Natural killer cell (primary cell): ENCODE data around the gene CDC27. TPM values are rescaled to one million over a fixed set of nuclear protein-coding genes. Genes with fewer than 3 reads are reported as not detected.
"Not testable (repeated sequence)": the region's sequence is repeated elsewhere in the genome, so short reads cannot be mapped to it uniquely, and the experiment has no call there.

Experiments used
- ATAC-seq, 3 donors: fragments of 150-1000 bp in 2 of 3; fragments of 200-7000 bp in 1 of 3; cut with Tn5 transposase; 1 replicate in 1 of 3; 2 replicates in 2 of 3; pipeline ENCODE4 v1.10.0; 2021; ENCODE audit warnings: mild to moderate bottlenecking in 2 of 3, moderate library complexity in 2 of 3
- DNase-seq, 2 donors: peaks; one replicate each; pipeline versions ENCODE4 v3.0.0 to v3.0.0-alpha.2; 2013 to 2021; ENCODE audit warnings: mixed read lengths in 1 of 2
- H3K27ac ChIP-seq: one replicate; pipeline ENCODE4 v1.5.1; 2013; ENCODE audit warnings: mild to moderate bottlenecking, low read length
- H3K27me3 ChIP-seq: one replicate; pipeline ENCODE4 v1.6.1; 2013; ENCODE audit warnings: low read length; ENCODE audit not compliant: control insufficient read depth, insufficient read depth
- H3K36me3 ChIP-seq: one replicate; pipeline ENCODE4 v1.6.1; 2013; ENCODE audit warnings: low read length; ENCODE audit not compliant: control insufficient read depth, insufficient read depth
- H3K4me1 ChIP-seq: one replicate; pipeline ENCODE4 v1.6.1; 2013; ENCODE audit warnings: low read length; ENCODE audit not compliant: control insufficient read depth, insufficient read depth
- H3K4me3 ChIP-seq: one replicate; pipeline ENCODE4 v1.5.1; 2013; ENCODE audit warnings: low read length
- H3K9me3 ChIP-seq: one replicate; pipeline ENCODE4 v1.6.1; 2013; ENCODE audit warnings: low read length; ENCODE audit not compliant: control insufficient read depth, insufficient read depth
- H3K27ac Mint-ChIP-seq, 2 donors: one replicate each; pipeline ENCODE4 v1.8.0; 2022; ENCODE audit warnings: mild to moderate bottlenecking in 2 of 2, mixed read lengths in 2 of 2, moderate library complexity in 1 of 2
- H3K27me3 Mint-ChIP-seq, 2 donors: one replicate each; pipeline ENCODE4 v1.8.0; 2022; ENCODE audit warnings: low read depth in 2 of 2, mixed read lengths in 2 of 2
- H3K36me3 Mint-ChIP-seq: one replicate; pipeline ENCODE4 v1.8.0; 2022; ENCODE audit warnings: mixed read lengths
- H3K4me1 Mint-ChIP-seq, 2 donors: one replicate each; pipeline ENCODE4 v1.8.0; 2022; ENCODE audit warnings: mixed read lengths in 2 of 2
- H3K4me3 Mint-ChIP-seq: one replicate; pipeline ENCODE4 v1.8.0; 2022; ENCODE audit warnings: mild to moderate bottlenecking, moderate library complexity, mixed read lengths
- H3K9me3 Mint-ChIP-seq, 2 donors: one replicate each; pipeline ENCODE4 v1.8.0; 2022; ENCODE audit warnings: mixed read lengths in 2 of 2
- WGBS: methylation state at CpG from one replicate; pipeline ENCODE4 v1.1.7; 2013; ENCODE audit warnings: missing lambda C conversion rate; ENCODE audit not compliant: insufficient coverage; 5-methylcytosine and 5-hydroxymethylcytosine counted together
- intact Hi-C: fragments of 100-400 bp; cut with micrococcal nuclease; formaldehyde crosslinking; loops from one replicate; pipeline ENCODE4 v1.14.2; 2022
- total RNA-seq, 4 donors: library from RNA; stranded (reverse); fragments of 120-200 nt in 1 of 4; gene quantifications; one replicate each; pipeline versions ENCODE4 v1.2.3 to v1.2.4, GENCODE V29; 2013 to 2022
- TF ChIP-seq, protein P1 (sequence below): fragments of 200-600 bp; IDR thresholded peaks from one replicate; pipeline ENCODE4 v1.8.0; 2022; ENCODE audit warnings: antibody characterized with exemption

CDC27 gene
- total RNA-seq, 3 donors from 2014 or later (not counting 1 experiment from before 2014, with no cell fraction given), result 77.3 to 87.3 (median 78.8) TPM

DNA sequence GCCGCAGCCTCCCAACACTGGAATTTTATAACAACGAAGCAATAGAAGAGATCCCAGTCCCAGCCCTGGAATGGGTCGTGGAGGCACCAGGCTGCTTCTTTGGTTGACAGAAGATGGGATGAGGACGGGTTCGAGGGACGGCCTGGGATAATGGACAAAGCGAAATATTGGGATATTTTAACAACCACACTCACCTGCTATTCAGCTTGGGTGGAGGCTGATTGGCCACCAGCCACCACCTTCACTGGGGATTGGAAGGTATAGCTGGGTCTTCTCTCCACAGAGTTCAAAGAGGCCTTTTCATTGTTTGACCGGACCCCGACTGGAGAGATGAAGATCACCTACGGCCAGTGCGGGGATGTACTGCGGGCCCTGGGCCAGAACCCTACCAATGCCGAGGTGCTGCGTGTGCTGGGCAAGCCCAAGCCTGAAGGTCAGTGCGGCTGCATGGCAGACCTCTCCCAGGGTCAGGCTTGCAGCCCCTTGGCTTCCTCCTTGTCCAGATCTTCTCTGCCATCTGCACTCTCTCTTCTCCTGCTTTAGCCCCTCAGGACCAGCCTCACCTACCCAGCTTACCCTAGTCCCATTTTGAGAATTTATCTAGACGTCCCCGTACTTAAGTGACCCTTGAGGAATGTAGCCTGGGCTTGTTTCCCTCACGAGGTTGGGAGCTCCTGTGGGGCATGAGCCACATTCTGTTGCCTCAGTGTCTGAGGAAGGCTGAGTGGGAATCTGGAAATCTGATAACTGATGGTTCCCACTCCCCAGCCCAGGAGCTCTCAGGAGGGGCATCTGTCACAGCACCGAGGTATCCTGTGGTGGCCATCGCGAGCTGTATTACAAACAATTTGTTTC is 30.8 kb upstream of the CDC27 start:
- H3K4me3 Mint-ChIP-seq, result peak overlapping the region; percentile 81
- H3K4me3 ChIP-seq, result no peak overlapping the region
- DNase-seq (no peak), ATAC-seq (no peak)
- no peaks in the 10 kb centered on the region for H3K27me3 ChIP-seq
- H3K4me1 ChIP-seq, result peaks cover 52% of the 10 kb centered on the region
- intact Hi-C loops, result loop anchor here (1.0 kb wide), 1 partner anchor 16 kb away; no protein-coding TSS in a partner anchor
- peak overlapping the region; percentile 83 to 87 for H3K27ac Mint-ChIP-seq
- H3K9me3 Mint-ChIP-seq, result no peaks in the 10 kb centered on the region
- no peaks in the 10 kb centered on the region for H3K36me3 Mint-ChIP-seq
- H3K4me1 Mint-ChIP-seq, result peaks cover 32 to 42% of the 10 kb centered on the region in 2 donors
- no peaks in the 10 kb centered on the region for H3K36me3 ChIP-seq
- WGBS, result 91% methylated on average over 18 of the region's 21 CpGs
- no peaks in the 10 kb centered on the region for H3K27me3 Mint-ChIP-seq
- peak overlapping the region; percentile 42 for H3K27ac ChIP-seq
- TF ChIP-seq, protein P1, sequence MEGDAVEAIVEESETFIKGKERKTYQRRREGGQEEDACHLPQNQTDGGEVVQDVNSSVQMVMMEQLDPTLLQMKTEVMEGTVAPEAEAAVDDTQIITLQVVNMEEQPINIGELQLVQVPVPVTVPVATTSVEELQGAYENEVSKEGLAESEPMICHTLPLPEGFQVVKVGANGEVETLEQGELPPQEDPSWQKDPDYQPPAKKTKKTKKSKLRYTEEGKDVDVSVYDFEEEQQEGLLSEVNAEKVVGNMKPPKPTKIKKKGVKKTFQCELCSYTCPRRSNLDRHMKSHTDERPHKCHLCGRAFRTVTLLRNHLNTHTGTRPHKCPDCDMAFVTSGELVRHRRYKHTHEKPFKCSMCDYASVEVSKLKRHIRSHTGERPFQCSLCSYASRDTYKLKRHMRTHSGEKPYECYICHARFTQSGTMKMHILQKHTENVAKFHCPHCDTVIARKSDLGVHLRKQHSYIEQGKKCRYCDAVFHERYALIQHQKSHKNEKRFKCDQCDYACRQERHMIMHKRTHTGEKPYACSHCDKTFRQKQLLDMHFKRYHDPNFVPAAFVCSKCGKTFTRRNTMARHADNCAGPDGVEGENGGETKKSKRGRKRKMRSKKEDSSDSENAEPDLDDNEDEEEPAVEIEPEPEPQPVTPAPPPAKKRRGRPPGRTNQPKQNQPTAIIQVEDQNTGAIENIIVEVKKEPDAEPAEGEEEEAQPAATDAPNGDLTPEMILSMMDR, result no peak
- H3K9me3 ChIP-seq, result no peaks in the 10 kb centered on the region

DNA sequence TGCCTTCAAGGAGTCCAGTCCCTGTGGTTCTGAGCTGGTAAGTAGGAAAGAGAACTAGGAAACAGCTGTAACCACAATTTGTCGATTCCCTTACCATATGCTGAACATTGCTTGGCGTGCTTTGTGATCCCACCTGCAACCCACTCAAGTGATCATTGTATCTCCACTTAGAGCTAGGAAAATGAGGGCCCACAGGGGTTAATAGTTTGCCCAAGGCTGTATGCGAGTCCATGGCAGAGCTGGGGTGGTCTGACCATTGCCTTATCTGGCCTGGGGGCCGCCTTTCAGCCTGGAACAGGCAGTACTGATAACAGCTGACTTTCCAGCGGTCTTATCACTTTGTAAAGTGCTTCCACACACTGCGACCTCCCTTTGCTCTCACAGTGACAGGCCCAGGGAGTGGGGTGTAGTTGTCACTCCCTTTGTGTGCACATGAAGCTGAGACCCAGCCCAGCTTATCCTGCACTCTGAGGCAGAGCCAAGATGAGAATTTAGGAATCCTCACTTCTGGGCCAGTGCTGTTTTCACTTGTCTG is 29.9 kb upstream of the CDC27 start:
- peak overlapping the region in 1 of 2 donors; percentile 87 for H3K27ac Mint-ChIP-seq
- H3K27me3 ChIP-seq, result no peaks in the 10 kb centered on the region
- 35% methylated on average over 6 of the region's 6 CpGs for WGBS
- TF ChIP-seq, protein P1, result no peak
- no peak overlapping the region for H3K4me3 ChIP-seq
- H3K36me3 ChIP-seq, result no peaks in the 10 kb centered on the region
- DNase-seq (no peak), ATAC-seq (no peak)
- H3K4me1 Mint-ChIP-seq, result peaks cover 32 to 42% of the 10 kb centered on the region in 2 donors
- H3K4me3 Mint-ChIP-seq, result no peak overlapping the region
- H3K36me3 Mint-ChIP-seq, result no peaks in the 10 kb centered on the region
- intact Hi-C loops, result no loop called here
- H3K9me3 ChIP-seq, result no peaks in the 10 kb centered on the region
- H3K4me1 ChIP-seq, result peaks cover 52% of the 10 kb centered on the region
- H3K9me3 Mint-ChIP-seq, result no peaks in the 10 kb centered on the region
- H3K27ac ChIP-seq, result no peak overlapping the region
- no peaks in the 10 kb centered on the region for H3K27me3 Mint-ChIP-seq

DNA sequence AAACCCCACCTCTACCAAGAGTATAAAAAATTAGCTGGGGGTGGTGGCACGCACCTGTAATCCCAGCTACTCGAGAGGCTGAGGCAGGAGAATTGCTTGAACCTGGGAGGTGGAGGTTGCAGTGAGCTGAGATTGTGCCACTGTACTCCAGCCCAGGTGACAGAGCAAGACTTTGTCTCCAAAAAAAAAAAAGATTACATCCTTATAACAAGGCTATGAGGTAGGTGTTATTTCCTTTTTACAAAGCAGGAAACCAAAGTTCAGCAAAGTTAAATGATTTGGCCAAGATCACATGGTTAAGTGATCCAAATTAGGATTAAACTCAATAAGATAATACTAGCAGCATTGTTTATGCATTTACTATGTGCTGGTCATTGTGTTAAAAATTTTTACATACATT is 28.2 kb upstream of the CDC27 start:
- H3K4me3 ChIP-seq, H3K9me3 ChIP-seq, H3K9me3 Mint-ChIP-seq, H3K36me3 Mint-ChIP-seq, H3K27ac ChIP-seq, H3K27me3 Mint-ChIP-seq, H3K36me3 ChIP-seq, H3K27me3 ChIP-seq, intact Hi-C loops: not testable (repeated sequence)
- H3K27ac Mint-ChIP-seq, result peak overlapping the region in 1 of 2 donors; percentile 27
- 90% methylated on average over 2 of the region's 2 CpGs for WGBS
- peaks cover 52% of the 10 kb centered on the region for H3K4me1 ChIP-seq
- peak overlapping the region; percentile 37 for H3K4me3 Mint-ChIP-seq
- DNase-seq (peak in 1 of 2 donors; percentile 66), ATAC-seq (peak; percentile 53 to 66 (median 63))
- H3K4me1 Mint-ChIP-seq, result peaks cover 32 to 41% of the 10 kb centered on the region in 2 donors

DNA sequence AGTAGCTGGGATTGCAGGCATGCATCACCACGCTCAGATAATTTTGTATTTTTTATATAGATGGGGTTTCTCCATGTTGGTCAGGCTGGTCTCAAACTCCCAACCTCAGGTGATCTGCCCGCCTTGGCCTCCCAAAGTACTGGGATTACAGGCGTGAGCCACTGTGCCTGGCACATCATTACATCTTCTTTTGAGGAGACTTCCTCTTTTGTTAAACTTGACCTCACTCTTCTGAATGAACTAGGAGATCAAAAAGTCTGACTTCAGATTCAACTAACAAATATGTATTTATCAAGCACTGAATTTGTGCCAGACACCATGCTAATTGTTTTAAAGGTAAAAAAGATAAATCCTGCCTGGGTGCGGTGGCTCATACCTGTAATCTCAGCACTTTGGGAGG is 27.7 kb upstream of the CDC27 start:
- H3K4me3 ChIP-seq, H3K36me3 ChIP-seq, intact Hi-C loops, H3K27me3 ChIP-seq, H3K27ac ChIP-seq, H3K9me3 ChIP-seq, H3K9me3 Mint-ChIP-seq, H3K36me3 Mint-ChIP-seq, DNase-seq, H3K27me3 Mint-ChIP-seq, ATAC-seq, H3K4me3 Mint-ChIP-seq: not testable (repeated sequence)
- Mint-ChIP-seq H3K27ac (peak overlapping the region in 1 of 2 donors; percentile 27), H3K4me1 (peaks cover 32 to 37% of the 10 kb centered on the region in 2 donors)
- H3K4me1 ChIP-seq, result peaks cover 52% of the 10 kb centered on the region
- WGBS, result 77% methylated on average over 4 of the region's 4 CpGs
